ENCODE results near the gene LRP2. TPM values are rescaled to one million over a fixed set of nuclear protein-coding genes. Genes with fewer than 3 reads are reported as not detected.

Gene LRP2
- polyA plus RNA-seq, 3 donors, result 145 to 232 (median 204) TPM

DNA sequence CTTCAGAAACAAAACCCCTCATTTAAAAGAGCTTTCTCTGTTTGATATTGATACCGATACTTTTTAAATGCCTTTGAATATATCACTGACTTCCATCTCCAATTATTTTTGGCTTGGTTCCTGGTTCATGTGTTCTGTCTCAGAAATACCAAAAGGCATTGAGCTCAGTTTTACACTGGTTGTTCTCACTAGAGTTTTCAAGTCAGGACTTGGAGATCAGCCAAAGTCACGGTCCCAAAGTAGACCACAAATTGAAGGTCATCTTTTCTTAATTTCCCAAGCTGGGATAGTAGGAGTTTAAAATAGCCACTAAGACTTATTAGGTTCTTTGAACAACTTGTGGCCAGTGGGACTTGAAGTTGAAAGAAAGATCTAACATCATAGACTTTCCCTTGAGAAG, 268.8 kb downstream of the LRP2 start:
- DNase-seq, result no peak

DNA sequence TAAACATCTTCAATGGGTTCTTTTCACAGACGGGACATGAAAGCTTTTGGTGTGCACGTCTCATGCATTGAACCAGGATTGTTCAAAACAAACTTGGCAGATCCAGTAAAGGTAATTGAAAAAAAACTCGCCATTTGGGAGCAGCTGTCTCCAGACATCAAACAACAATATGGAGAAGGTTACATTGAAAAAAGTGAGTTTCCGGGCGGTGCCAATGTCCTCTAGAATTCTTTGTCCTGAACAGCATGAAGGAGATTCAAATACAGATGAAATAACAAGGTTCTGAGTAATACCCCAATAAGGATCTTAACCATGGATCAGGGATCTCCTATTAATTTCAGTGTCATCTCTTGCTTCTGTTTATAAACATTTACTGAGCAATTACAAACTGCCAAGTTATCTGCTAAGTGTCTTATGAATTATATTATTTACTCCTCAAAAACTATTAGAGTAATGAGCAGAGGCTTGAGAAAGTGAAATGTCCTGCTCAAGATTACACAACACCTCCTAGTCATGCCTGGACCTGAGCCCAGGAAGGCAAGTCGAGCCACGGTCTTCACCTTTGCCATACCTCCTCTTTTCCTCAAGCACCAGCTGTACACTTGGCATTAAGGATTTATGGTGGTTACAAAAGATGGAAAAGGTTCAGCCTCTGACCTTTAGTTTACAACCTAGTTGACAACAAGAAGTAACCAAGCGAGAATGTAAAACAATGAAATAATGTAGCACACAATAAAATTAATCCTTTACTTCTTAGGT, 270.4 kb downstream of the LRP2 start:
- DNase-seq, result no peak

DNA sequence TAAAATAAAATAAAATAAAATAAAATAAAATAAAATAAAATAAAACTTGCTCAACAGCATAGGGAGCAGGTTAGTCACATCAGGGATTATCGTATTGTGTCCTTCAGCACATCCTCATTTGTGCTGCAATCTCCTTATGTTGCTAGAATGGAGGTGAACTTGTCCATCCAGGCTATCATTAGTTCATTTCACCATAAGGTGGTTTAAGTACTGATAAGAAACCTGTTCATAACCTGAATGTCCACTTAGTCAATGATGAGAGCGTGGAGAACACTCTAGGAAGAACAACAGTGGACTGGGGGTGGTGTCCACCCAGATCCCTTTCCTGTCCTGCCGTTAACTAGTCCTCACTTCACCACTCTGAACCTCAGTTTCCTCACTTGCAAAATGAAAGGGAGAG, 271.1 kb downstream of the LRP2 start:
- DNase-seq, result no peak

DNA sequence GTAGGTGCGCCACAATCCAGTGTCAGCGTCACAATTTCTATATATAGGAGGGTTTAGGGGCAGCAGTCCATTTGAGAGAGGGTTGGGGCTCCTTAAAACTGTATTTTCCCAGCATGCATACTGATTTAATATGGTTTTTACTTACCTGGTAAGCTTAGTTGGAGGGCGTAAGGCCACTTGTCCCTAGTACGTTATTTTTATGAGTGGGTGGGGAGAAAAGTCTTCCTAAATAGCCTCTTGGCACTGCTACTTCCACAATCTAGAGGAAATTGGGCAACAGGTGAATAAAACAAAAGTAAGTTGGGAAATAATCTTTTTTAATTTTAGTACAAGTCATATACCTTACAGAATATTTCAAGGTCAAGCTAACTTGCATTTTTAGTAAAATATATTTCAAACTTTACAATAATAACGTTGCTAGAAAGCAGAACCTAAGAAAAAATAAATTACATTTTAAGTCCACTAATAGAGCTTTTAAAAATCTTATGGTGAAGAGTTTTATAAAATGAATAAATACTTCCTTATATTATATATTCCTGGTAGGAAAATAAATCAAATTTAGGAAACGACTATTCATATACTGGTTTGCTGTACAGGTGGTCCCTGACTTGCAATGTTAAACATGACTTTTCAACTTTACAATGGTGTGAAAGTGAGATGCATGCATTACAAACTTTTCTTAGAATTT, 272.1 kb downstream of the LRP2 start:
- no peak for DNase-seq

DNA sequence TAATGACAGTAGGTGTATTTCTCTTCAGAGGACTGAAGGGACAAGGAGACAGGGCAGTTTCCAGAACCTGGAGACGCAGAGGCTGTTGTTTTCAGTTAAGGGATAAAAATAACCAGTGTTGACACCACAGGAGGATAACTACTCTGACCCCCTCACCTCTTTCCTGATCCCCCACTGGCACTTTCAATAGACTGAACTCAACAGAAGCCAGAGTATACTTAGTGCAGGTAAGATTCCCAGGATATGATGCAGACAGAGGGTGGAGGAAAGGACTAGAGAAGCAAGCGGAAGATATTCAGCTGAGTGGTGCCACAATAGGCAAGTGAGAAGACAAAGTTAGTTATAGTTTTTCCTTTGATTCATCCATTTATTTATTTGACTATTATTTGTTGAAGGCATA, 273.2 kb downstream of the LRP2 start:
- no peak for DNase-seq

DNA sequence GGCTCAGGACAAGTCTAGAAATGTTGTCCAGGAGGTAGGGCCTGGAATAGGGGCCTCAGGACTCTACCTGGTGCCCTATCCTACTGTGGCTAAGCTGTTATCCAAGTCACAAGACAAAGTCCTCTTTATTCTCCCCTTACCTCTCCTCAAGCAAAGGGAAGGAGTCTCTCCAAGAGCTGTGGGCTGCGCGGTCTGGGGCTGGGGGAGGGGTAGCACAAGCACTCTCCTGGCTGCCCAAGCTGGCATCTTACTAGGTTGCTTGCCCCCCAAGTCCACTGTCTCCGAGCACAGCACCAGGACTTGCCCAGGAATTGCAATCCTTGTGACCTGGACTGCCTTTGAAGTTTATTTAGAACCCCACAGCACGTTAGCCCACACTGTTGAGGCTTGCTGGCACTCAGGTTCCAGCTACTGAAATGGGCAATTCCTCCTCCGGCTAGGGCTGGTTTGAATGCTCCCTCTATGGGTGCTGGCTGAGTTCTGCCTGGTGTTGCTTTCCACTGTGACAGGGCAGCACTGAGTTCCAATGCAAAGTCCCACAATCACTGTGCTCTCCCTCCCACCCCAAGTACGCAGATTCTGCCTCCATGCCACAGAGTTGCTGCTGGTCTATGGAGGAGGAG, 274.5 kb downstream of the LRP2 start:
- no peak for DNase-seq

DNA sequence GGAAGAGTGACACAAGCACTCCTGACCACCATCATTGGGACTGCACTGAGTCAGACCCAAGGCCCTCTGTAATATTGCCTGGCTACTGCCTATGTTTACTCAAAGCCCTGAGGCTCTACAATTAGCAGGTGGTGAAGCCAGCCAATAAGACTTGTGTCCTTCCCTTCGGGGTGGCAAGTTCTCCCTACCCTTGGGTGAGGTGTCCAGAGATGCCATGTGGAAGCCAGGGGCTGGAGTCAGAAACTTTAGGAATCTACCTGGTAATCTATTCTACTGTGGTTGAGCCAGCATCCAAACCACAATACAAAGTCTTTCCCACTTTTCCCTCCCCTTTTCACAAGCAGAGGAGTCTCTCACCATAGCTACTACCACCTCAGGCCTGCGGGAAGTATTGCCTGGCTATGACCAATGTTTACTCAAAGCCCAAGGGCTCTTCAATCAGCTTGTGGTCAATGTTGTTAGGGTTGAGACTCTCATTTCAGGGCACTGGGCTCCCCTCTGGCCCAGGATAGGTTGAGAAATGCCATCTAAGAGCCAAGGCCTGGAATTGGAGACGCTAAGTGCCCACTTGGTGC, 275.4 kb downstream of the LRP2 start:
- no peak for DNase-seq

DNA sequence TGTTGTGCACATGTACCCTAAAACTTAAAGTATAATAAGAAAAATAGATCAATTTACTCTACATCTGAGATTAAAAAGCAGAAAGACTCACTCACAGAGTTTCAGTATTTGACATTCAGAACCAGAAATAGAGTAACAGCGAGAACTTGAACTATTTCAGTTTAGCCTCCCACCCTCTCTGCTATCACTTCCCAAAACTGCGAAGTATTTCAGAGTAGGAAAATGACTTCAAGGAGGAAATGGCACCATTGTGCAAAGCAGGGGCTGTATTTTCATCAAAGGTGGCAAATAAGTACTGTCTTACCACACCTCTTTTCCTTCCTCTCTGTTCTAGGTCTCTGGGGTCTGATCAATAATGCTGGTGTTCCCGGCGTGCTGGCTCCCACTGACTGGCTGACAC, 279.3 kb downstream of the LRP2 start:
- DNase-seq, result no peak

DNA sequence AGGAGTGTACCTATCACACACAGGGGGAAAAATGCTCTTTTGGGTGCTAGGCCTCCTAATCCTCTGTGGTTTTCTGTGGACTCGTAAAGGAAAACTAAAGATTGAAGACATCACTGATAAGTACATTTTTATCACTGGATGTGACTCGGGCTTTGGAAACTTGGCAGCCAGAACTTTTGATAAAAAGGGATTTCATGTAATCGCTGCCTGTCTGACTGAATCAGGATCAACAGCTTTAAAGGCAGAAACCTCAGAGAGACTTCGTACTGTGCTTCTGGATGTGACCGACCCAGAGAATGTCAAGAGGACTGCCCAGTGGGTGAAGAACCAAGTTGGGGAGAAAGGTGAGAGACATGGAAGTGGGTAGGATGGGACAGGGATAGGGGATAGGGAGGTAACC, 280.8 kb downstream of the LRP2 start:
- DNase-seq, result no peak

DNA sequence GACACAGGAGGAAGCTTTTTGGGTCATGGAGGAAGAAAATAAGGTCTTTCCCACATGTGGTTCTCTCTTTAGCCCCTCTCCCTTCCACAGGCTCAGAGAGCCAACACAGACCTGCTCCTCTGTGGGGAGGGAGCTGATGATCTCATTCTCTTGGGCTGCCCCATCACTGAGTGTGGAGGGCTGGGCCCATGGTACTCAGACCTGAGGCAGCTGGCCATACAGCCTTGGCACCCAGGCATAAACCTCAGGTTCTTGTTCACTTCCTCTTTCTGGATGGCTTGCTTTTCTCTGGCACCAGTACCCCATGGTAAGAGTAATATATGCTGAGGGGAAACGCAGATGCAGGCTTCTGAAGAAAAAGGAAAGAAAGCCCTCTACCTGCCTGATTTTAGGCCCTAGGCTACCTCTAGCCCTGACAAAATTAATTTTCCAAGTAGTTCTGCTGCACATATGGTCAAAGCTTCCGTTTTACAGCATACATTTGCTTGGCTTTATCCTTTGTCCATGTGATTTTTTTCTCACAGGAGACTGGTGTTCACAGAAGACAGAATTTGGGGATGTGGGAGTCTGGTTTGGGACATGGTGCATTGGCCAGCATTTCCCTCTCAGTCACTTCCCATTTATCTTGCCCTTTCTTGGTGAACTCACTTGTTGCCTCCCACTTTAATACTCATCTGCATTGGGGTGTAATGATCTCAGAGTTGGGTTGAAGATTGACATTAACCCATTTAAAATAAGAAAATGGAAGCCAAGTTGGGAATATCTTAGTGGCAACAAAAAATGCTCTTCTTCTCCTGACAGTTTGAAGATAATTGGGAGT, 281.9 kb downstream of the LRP2 start:
- no peak for DNase-seq

DNA sequence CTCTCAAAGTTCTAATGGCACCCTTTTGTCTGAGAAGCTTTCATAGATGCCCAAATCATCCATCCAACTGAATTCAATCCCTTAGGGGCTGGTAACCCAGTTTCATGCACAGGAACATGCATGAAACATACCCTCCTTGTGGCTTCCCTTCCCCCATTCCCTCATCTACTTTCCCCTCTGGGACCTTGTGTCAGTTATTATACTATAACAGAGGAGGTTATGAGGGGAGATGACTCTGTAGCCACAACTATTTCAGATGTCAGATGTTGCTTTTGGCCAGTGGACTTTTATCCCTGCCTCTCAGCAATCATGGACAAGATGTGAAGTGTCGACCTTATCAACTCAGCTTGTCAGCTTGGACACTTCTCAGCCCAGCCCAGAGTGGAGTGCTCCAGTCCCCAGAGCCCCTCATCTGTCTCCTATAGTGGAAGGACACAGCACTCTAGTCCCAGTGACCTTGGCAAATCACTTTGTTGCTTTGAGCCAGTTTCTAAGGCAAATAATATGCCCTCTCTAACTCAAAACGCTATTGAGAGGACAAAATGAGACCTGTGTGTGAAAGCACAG, 284.6 kb downstream of the LRP2 start:
- no peak for DNase-seq

Other genes starting within 250 kb of the LRP2 start
- gene BBS5, start 117.0 kb upstream of the LRP2 start, polyA plus RNA-seq (ENCODE audit: insufficient read length in 3 of 3), result 10 to 100 TPM in 2 of 3 donors, 1 to 10 TPM in 1; 6.1 to 16.9 (median 16.8) TPM
- 1 to 10 TPM; 1.6 to 3.2 (median 2.3) TPM for gene KLHL41, start 147.2 kb upstream of the LRP2 start, polyA plus RNA-seq (ENCODE audit: insufficient read length in 3 of 3)
- 10 to 100 TPM; 29.3 to 41.6 (median 41.2) TPM for gene FASTKD1, start 211.3 kb upstream of the LRP2 start, polyA plus RNA-seq (ENCODE audit: insufficient read length in 3 of 3)
- gene PPIG, start 221.8 kb upstream of the LRP2 start, polyA plus RNA-seq (ENCODE audit: insufficient read length in 3 of 3), result 10 to 100 TPM; 85.5 to 96.3 (median 93.3) TPM